Activated CD4-positive, CD25-positive, alpha-beta regulatory T cell treated with anti-CD3 and anti-CD28 coated beads, Interleukin-2, amount 50 U/mL, for 72 hours (primary cell): Measurements from ENCODE around the gene PCSK2.

ENCODE experiments used
- DNase-seq: peaks from one replicate; pipeline ENCODE4 v3.0.0; 2021

Gene PCSK2

GRCh38 chr20:17488916-17489600 lies 262.2 kb downstream of the PCSK2 start:
- no peak for DNase-seq

DNA sequence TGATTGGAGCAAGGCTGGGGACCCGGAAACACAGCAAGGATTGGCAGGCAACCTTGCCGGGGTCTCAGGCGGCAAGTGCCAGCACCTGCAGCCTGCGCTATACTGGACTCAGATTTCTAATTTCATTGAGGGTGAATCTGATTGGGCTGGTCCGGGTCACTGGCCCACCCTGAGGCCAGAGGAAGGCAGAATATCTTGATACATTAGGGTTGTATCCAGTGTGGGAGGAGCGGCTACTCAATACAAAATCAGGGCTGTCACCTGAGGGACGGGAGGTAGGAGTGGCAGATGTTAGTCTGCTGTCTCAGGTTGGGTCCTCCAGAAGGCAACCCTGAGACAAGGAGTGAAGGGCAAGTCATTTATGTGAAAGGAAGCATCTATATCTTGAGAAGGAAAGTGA lies 263.7 kb downstream of the PCSK2 start:
- DNase-seq, result no peak

GRCh38 chr20:17491041-17491440 lies 264.2 kb downstream of the PCSK2 start:
- no peak for DNase-seq

DNA sequence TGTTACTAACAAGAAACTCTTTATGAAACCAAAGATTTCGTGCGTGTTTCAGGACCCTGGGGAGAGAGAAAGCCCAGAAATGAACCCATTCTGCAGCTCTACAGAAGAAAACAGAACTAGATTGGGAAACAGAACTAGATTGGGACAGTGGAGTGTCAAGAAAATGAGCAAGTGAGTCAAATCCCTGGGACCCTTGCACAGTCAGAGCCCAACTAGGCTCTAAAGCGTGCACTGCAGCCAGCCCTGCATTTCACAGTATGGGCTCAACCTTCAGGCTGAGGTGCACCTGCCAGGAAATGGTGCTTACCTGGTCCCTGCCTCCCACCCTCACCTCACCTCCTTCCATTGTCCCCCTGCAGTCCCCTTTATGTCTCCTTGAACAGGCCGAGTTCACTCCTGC lies 264.6 kb downstream of the PCSK2 start:
- DNase-seq, result no peak

DNA sequence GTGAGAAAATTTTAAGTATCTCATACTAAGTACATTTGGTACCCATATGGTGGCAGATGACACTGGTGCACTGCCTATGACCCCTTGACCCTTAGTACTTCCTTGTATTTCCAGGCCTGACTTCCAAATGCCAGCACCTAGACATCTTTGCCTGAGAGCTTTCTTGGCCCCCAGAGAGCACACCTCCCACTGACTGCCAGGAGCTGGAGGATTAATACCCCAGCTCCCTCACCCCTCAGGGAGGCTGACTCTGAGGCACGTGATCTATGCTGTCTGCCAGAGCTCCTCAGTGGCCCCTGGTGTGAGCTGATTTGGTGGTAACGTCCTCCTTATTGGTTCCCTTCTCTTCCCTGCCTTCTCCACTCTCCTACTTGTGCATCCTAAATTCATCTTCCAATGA lies 266.3 kb downstream of the PCSK2 start:
- DNase-seq, result no peak

GRCh38 chr20:17494201-17494600 lies 267.4 kb downstream of the PCSK2 start:
- no peak for DNase-seq

DNA sequence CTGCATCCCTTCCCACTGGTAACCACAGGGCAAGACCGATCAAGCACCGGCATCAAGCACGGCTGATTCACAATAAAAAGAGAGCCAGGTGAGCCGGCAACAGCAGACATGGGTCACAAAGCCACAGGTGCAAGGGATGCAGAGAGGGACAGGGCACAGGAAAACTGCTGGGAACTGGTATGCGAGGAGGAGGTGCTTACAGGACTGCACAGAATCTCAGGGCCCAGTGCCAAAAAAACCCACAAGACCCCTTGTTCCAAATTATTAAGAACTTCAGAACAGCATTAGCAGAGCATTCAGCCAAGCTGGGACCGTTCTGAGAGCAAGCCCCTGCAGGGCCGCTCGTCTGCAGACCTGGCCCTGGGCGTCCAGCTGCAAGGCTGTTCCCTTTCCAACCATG lies 269.0 kb downstream of the PCSK2 start:
- no peak for DNase-seq

DNA sequence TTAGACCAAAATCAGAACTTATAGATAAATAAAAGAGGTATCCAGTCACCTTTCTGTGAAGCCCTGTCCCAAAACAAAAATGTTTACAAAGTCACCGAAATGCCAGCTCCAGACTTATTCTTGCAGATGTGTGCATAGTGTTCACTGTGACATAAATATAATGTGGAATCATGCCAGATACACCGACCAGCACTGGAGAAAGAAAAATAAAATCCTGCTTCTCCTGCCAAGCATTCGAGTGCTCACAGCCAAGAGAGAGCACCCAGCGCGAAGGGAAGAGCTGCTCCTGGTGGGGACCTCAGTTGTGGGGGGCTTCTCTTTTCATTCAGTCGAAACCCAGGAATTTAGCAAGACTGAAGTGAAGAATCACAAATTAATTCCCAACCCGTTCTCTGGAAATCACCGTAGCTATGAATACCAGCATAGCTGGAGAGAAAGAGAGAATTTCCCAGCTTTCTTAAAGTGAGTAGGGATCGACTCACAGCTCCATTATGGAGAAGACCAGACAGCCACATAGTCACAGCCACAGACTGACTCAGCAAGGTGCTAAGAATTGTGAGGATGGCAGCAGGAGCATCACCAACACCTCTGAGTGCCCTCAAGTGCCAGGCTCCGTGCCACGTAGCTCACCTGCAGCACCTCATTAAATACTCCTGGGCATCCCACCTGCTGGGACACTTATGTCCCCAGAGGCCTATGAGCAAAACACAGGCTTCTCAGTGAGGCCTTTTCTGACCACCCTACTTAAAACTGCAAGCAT lies 271.2 kb downstream of the PCSK2 start:
- DNase-seq, result no peak

GRCh38 chr20:17498641-17499040 lies 271.8 kb downstream of the PCSK2 start:
- DNase-seq, result no peak

DNA sequence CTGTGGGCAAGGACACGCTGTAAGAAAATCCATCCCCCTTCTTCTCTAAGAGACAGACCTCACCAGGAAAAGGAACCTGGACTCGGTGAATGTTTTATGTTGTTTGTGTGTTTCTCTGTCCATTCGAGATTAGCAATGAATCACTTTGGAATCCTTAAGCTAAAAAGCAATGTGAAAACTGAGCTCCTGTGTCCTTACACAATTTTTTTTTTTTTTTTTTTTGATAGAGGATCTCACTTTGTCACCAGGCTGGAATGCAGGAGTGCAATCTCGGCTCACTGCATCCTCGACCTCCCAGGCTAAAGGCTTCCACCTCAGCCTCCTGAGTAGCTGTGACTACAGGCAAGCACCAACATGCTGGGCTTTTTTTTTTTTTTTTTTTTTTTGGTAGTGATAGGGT lies 272.2 kb downstream of the PCSK2 start:
- DNase-seq, result no peak

- DNase-seq, result no peak
Observed at GRCh38 chr20:17500271-17500670, 273.4 kb downstream of the PCSK2 start.

GRCh38 chr20:17500826-17501225 lies 274.0 kb downstream of the PCSK2 start:
- DNase-seq, result no peak

GRCh38 chr20:17501701-17502100 lies 274.9 kb downstream of the PCSK2 start:
- DNase-seq, result no peak

DNA sequence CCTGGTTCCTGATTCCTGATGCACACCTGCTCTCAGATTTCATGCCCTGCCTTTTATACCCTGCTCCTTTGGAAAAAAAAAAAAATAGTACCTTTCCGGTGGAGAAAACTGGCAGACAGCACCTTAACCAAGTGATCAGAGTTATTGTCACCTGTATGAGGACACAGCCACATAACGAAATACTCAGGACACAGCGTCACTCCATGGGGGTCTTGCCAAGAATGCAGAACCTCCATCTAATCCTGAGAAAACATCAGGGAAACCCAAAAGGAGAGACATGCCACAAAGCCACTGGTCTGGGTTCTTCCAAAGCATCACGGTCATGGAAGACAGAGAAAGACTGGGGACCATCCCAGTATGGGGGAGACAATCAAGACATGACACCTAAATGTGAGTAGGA lies 275.3 kb downstream of the PCSK2 start:
- DNase-seq, result no peak

DNA sequence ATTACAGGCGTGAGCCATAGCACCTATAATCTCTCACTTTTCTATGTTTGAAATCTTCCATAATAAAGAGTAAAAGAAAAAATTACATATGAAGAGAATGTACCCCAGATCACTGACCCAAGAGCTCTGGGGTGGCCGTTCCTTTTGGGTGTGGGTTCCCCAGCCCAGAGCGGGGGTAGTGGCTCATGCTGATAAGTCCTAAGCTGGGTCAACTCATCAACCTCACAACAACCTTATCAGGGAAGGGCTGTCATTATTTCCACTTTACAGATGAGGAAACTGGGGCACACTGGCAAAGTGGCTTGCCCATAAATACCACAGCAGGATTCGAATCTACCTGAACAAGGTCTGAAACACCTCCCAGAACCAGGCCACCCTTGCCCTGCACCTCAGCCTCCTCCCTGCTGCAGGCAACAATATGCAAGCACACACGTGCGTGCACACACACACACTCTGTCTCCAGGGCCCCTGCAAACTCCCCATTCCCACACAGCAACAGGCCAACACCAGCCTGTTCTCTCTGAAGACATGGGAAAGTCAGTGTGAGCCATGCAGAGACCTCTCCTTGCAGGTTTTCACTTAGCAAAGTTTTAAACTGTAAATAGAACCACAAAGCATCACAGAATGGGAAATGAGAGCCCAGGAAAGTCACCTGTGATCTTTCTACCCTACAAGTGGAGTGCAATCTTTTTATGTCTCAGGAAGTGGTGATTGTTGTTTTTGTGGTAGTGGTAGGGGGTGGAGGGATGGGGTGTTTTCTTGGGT lies 276.6 kb downstream of the PCSK2 start:
- no peak for DNase-seq

DNA sequence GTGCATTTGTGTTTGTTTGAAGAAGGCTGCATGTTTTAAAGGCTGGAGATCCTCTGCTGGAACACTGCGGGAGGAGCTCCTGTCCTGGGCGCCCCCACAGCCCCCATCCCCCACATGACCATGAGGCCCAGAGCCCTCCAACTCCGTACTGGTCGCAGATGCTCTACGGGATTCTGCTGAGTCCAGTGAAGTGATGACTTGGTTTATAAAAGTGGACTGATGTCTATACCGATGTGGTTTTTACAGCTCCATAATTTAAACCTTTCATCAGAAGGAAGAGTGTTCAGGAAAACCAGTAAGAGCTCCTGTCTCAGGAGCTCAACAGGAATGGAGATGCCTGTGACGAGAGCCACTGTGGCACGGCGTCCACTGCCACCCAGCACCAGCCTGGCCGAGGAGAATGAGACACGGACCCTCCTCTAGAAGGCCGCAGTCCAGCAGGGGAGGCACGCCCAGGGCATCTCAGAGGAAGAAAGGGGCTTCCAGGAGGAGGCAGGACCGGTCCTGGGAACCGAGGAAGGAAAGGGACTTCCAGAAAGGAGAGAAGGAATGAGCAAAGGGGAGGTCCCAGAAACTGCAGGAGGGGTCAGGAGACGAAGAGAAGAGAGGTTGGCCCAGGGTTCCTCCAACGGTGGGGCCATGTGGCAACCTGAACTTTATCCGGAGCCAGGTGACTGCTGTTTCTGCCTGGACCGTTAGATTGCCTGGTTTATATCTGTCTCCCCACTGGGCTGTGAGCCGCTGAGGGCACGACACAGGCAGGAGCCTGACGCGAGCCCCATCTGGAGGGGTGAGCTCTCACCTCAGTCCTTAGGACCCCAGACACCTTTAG lies 277.4 kb downstream of the PCSK2 start:
- DNase-seq, result no peak

DNA sequence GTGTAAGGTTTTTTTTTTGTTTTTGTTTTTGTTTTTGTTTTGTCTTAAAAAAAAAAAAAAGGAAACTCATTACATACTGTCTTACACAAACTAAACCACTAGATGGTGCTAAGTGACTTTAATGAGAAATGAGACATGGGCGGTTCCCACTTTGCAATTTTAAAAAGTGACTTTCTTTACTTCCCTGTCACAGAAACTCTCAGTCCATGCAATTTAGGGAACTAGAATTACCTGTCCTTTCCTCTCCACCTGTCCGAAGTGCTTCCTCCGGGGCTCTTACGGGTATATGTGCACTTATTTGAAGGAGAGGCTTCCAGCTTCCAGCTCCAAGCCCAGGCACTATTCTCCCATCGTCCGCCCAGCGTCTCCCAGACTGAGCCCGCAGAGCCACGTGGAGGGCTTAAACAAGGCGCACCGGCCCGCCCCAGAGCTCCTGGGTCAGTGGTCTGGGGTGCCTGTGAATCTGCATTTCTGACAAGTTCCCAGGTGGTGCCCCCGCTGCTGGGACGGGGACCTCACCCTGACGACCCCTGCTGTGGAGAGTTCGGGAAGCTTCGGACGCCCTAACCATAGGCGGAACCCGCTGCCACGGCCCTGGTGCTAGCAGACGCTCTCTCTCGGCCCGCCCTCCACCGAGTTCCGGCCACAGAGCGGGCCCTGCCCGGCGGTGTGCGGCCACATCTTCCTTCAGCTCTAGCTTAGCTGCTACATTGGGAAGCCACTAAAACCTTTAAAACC lies 278.2 kb downstream of the PCSK2 start:
- peak; percentile 70 for DNase-seq

GRCh38 chr20:17505636-17506517 lies 279.0 kb downstream of the PCSK2 start:
- no peak for DNase-seq

DNA sequence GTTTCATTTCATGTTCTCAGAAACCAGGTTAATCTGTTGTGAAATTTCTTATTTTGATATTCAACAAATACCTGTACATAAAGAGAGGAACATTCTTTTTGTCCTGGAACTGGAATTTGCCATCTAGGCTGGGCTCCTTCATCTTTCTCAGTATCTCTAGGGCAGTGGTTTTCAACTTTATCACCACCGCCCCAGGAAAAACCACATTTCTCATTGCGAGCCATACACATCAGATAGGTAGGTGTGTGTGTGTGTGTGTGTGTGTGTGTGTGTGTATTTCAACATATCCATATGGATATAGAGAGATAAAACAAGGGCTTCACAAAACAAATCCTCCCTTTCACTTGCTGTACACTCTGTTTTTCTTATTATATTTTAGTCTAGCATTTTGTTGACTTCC lies 280.2 kb downstream of the PCSK2 start:
- DNase-seq, result no peak

GRCh38 chr20:17507531-17507930 lies 280.7 kb downstream of the PCSK2 start:
- no peak for DNase-seq

GRCh38 chr20:17508756-17509155 lies 281.9 kb downstream of the PCSK2 start:
- no peak for DNase-seq
